Measurements from ENCODE around the gene CRYBB1. TPM values are rescaled to one million over a fixed set of nuclear protein-coding genes. Genes with fewer than 3 reads are reported as not detected.

The CRYBB1 gene
- total and polyA plus RNA-seq, 10 donors = 0.34 to 2.9 (median 1.7) TPM

DNA sequence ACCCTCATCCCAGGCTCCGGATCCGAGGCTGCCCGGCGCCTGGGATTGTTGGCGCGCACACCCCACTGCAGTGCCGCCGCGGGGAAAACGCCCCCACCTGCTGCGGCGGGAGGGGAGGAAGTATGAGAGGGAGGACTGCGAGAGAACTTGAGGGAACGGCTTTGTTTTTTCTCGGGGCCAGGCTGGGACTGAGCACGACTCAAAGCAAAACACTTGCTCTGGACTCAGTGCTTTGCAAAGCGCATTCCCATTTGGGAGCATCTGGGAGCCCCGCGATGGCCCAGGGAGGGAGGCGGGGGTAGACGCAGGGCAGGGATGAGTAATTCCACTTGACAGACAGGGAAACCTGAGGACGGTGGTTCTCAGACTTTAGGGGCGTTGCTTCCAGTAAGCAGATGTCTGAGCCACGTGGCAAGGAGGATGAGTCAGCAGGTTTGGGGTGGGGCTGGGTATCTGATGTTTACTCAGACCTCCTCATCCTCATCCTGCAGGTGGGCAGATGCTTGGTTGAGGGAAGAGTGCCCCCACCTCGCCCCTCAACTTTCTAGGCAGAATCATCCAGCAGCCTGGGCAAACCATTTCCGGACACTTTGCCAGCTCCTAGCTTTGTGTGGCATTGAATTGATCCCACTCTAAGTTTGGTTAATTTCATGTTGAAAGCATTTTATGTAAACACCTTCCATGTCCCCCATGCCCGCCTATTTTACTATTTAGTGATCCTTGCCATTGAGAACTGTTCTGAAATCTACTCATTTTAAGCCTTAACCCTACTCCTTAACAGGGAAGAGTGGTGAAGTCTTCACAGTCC lies 41.0 kb upstream of the CRYBB1 start:
- peaks cover 0 to 51% (median 28%) of the 10 kb centered on the region in 7 donors for H3K27me3 ChIP-seq (replicated peaks in 1 of 7)
- peak overlapping the region in 6 of 8 donors; percentile 19 to 74 (median 63) for H3K27ac ChIP-seq
- intact Hi-C loops (cut with DNase I; ENCODE audit: low total_unique reads) = no loop called here
- no peaks in the 10 kb centered on the region for H3K36me3 ChIP-seq
- WGBS, 5 donors = 3 to 5% (median 4%) methylated on average over 23 to 27 of the region's 27 CpGs
- no peaks in the 10 kb centered on the region for H3K9me3 ChIP-seq
- TF ChIP-seq POLR2AphosphoS5 (IDR thresholded peaks at IDR 0.05) (peak; percentile 43 to 58 (median 44)), POLR2A (IDR thresholded peaks at IDR 0.05) (no peak)
- H3K4me3 ChIP-seq = peak overlapping the region; percentile 8 to 70 (median 40)
- H3K4me1 ChIP-seq = peaks cover 22 to 51% (median 32%) of the 10 kb centered on the region in 6 donors
- DNase-seq = peak; percentile 90

DNA sequence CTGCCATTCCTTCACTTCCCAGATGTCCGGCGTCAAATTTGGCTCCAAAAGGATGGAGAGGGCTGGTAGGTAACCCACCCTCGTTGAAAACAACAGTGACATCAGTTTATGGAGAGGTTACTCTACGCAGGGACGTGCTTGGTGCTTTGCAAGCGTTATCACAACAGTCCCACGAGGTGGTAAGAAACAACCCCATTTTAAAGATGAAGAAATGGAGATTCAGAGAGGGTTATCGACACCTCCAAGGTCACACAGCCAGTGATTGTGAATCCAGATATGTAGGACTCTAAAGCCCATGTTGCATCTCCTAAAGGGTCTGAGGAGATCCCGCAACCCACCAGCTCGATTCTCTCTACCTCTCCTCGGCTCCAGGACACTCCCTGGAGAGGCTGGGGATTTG lies 40.3 kb upstream of the CRYBB1 start:
- WGBS, 5 donors = 4 to 8% (median 7%) methylated on average over 11 of the region's 11 CpGs
- TF ChIP-seq, protein P1, sequence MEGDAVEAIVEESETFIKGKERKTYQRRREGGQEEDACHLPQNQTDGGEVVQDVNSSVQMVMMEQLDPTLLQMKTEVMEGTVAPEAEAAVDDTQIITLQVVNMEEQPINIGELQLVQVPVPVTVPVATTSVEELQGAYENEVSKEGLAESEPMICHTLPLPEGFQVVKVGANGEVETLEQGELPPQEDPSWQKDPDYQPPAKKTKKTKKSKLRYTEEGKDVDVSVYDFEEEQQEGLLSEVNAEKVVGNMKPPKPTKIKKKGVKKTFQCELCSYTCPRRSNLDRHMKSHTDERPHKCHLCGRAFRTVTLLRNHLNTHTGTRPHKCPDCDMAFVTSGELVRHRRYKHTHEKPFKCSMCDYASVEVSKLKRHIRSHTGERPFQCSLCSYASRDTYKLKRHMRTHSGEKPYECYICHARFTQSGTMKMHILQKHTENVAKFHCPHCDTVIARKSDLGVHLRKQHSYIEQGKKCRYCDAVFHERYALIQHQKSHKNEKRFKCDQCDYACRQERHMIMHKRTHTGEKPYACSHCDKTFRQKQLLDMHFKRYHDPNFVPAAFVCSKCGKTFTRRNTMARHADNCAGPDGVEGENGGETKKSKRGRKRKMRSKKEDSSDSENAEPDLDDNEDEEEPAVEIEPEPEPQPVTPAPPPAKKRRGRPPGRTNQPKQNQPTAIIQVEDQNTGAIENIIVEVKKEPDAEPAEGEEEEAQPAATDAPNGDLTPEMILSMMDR (IDR thresholded peaks at IDR 0.05 in 8 of 11, conservative IDR thresholded peaks at IDR 0.05 in 3 of 11) = no peak
- TF ChIP-seq POLR2A (IDR thresholded peaks at IDR 0.05) (no peak), POLR2AphosphoS5 (IDR thresholded peaks at IDR 0.05) (no peak)
- Histone ChIP-seq H3K27ac (peak overlapping the region in 4 of 8 donors; percentile 60 to 74 (median 68)), H3K9me3 (no peaks in the 10 kb centered on the region), H3K4me3 (peak overlapping the region; percentile 22 to 70 (median 40)), H3K4me1 (peaks cover 22 to 51% (median 32%) of the 10 kb centered on the region in 6 donors), H3K27me3 (replicated peaks in 1 of 7) (peaks cover 0 to 51% (median 28%) of the 10 kb centered on the region in 7 donors), H3K36me3 (no peaks in the 10 kb centered on the region)
- intact Hi-C loops (cut with DNase I; ENCODE audit: low total_unique reads) = no loop called here
- no peak for DNase-seq

DNA sequence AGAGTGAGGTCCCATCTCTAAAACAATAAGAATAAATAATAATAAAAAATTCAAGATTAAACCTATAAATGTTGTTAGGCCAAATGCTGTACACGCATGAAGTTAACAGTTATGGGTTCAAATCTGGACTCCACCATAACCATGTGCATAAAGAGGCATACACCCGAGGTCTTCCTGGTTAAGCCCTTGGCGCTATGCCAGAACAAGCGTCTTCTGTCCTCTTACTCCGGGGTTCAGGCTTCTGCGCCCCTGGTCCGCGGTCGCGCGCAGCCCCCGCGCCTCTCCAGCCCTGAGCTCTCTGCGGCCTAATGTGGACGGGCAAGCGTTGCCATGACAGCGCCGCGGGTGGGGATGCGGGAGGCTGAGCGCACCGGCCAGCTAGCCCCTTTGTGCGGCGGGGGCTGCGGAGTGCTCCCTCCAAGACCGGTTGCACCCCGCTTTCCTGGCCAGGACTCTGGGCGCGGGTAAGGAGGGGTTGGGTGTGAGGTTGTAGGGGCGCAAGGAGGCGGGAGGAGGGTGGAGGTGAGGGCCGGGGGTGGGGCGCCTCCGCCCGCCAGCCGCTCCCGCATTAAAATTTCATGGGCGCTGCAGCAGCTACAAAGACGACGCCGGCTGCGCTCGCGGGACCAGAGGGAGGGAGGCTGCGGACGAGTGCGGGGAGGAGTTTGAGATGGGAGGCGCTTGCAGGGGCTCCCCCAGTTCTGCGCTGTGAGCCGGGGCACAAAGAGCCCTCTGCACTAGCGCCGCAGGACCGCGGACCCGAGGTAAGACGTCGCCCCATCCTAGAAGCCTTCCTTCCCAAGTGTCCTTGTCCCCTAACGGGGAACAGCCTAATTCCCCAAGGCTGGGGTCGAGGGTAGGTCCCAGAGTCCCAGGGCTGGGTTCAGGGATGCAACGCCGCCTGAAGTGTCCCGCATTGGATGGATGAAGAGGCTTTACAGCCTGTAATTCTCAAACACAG lies 39.3 kb upstream of the CRYBB1 start, which contains the start of gene MIAT:
Gene MIAT (plus strand): TSS at position 698 of the 961 bp plus-strand sequence.
- peak; percentile 91 for DNase-seq
- intact Hi-C loops (cut with DNase I; ENCODE audit: low total_unique reads) = no loop called here

DNA sequence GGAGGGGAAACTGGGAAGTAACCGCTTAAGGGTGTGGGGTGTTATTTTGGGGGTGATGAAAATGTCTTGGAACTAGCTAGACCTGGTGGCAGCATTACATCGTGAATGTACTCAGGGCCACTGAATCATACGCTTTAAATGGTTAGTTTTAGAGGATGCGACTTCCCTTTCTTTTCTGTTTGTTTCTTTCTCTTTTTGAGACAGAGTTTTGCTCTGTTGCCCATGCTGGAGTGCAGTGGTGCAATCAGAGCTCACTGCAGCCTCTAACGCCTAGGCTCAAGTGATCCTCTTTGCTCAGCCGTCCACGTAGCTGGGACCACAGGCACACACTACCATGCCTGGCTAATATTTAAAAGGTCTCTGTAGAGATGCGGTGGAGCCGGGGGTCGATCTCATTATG lies 34.0 kb upstream of the CRYBB1 start:
- TF ChIP-seq, protein P1 (IDR thresholded peaks at IDR 0.05 in 8 of 11, conservative IDR thresholded peaks at IDR 0.05 in 3 of 11) = no peak
- TF ChIP-seq POLR2AphosphoS5 (IDR thresholded peaks at IDR 0.05) (no peak), POLR2A (IDR thresholded peaks at IDR 0.05) (no peak)
- no peak for DNase-seq
- peaks cover 0 to 18% (median 1%) of the 10 kb centered on the region in 7 donors for H3K27me3 ChIP-seq (replicated peaks in 1 of 7)
- H3K4me3 ChIP-seq = no peak overlapping the region
- no peaks in the 10 kb centered on the region for H3K36me3 ChIP-seq
- H3K27ac ChIP-seq = no peak overlapping the region
- intact Hi-C loops (cut with DNase I; ENCODE audit: low total_unique reads) = no loop called here
- no peaks in the 10 kb centered on the region for H3K9me3 ChIP-seq
- peaks cover under 1 to 51% (median 23%) of the 10 kb centered on the region in 6 donors for H3K4me1 ChIP-seq
- WGBS, 5 donors = 62 to 69% (median 66%) methylated on average over 10 of the region's 10 CpGs

More for the DNA sequence above, 39.3 kb upstream of the CRYBB1 start, which contains the start of gene MIAT:
- TF ChIP-seq POLR2AphosphoS5 (IDR thresholded peaks at IDR 0.05) = peak; percentile 43 to 69 (median 49)
- no peak for TF ChIP-seq POLR2A (IDR thresholded peaks at IDR 0.05)
- H3K36me3 ChIP-seq = no peaks in the 10 kb centered on the region
- H3K4me3 ChIP-seq = peak within 1 kb of the TSS; percentile 22 to 70 (median 40)
- peak within 1 kb of the TSS in 5 of 8 donors; percentile 59 to 74 (median 66) for H3K27ac ChIP-seq
- H3K4me1 ChIP-seq = peaks cover 22 to 52% (median 32%) of the 10 kb centered on the region in 6 donors
- 2 to 6% (median 4%) methylated on average over 21 to 62 of the region's 62 CpGs for WGBS, 5 donors
- H3K27me3 ChIP-seq (replicated peaks in 1 of 7) = peaks cover 0 to 51% (median 28%) of the 10 kb centered on the region in 7 donors
- no peaks in the 10 kb centered on the region for H3K9me3 ChIP-seq
